ENCODE data around the gene PTMS.

Gene PTMS

GRCh38 chr12:6773590-6774351, 7.6 kb downstream of the PTMS start:
- WGBS, result 19% methylated on average over 47 of the region's 60 CpGs

GRCh38 chr12:6774499-6775062, 8.4 kb downstream of the PTMS start:
- Histone ChIP-seq H4K91ac (ENCODE audit: low read length) (no peak overlapping the region), H3K79me1 (replicated peaks; ENCODE audit: low read length, poor library complexity, severe bottlenecking) (peaks cover 3% of the 10 kb centered on the region), H3K9me3 (ENCODE audit: control insufficient read depth, low read length) (no peaks in the 10 kb centered on the region), H2BK12ac (ENCODE audit: low read length in 2 of 2) (no peak overlapping the region), H3K23ac (ENCODE audit: low read length in 2 of 2) (no peak overlapping the region), H3K4ac (ENCODE audit: low read depth in 1 of 2, low read length in 2 of 2) (no peak overlapping the region), H2BK5ac (ENCODE audit: low read depth, low read length, poor library complexity, severe bottlenecking) (no peak overlapping the region), H3K4me2 (ENCODE audit: low read length, poor library complexity, severe bottlenecking) (no peak overlapping the region), H2AFZ (ENCODE audit: low read depth, low read length) (no peak overlapping the region), H3K36me3 (ENCODE audit: control insufficient read depth in 1 of 2, insufficient read depth in 2 of 2, low read depth in 1 of 2, low read length in 2 of 2) (peaks cover 15 to 43% of the 10 kb centered on the region in 2 experiments), H3K9ac (ENCODE audit: low read length) (no peak overlapping the region), H3K4me3 (ENCODE audit: insufficient read depth in 1 of 2, low read depth in 1 of 2, low read length in 2 of 2) (no peak overlapping the region), H3K18ac (ENCODE audit: low read depth in 1 of 2, low read length in 2 of 2) (no peak overlapping the region), H3K4me1 (ENCODE audit: control insufficient read depth, insufficient read depth, low read depth, low read length) (peaks cover 26% of the 10 kb centered on the region), H2BK120ac (ENCODE audit: low read depth, low read length) (no peak overlapping the region), H3K27ac (ENCODE audit: low read length, poor library complexity, severe bottlenecking) (no peak overlapping the region), H2AK5ac (ENCODE audit: low read length, severe bottlenecking) (no peak overlapping the region), H3K14ac (ENCODE audit: low read length in 2 of 2) (no peak overlapping the region), H3K27me3 (ENCODE audit: control insufficient read depth in 1 of 2, insufficient read depth in 1 of 2, low read length in 2 of 2) (peaks cover 29 to 33% of the 10 kb centered on the region in 2 experiments), H4K8ac (ENCODE audit: low read length) (no peak overlapping the region), H2BK15ac (ENCODE audit: low read depth, poor library complexity, severe bottlenecking) (no peak overlapping the region)
- no peak for DNase-seq
- WGBS, result 95% methylated on average over 15 of the region's 15 CpGs

More at GRCh38 chr12:6773590-6774351, 7.6 kb downstream of the PTMS start:
- Histone ChIP-seq H3K27ac (ENCODE audit: low read length, poor library complexity, severe bottlenecking) (no peak overlapping the region), H4K8ac (ENCODE audit: low read length) (peak overlapping the region; percentile 62), H2BK5ac (ENCODE audit: low read depth, low read length, poor library complexity, severe bottlenecking) (no peak overlapping the region), H2AFZ (ENCODE audit: low read depth, low read length) (no peak overlapping the region), H3K27me3 (ENCODE audit: control insufficient read depth in 1 of 2, insufficient read depth in 1 of 2, low read length in 2 of 2) (peaks cover 29 to 33% of the 10 kb centered on the region in 2 experiments), H2BK120ac (ENCODE audit: low read depth, low read length) (no peak overlapping the region), H3K23ac (ENCODE audit: low read length in 2 of 2) (no peak overlapping the region), H3K4me2 (ENCODE audit: low read length, poor library complexity, severe bottlenecking) (peak overlapping the region; percentile 49), H3K9me3 (ENCODE audit: control insufficient read depth, low read length) (no peaks in the 10 kb centered on the region), H3K36me3 (ENCODE audit: control insufficient read depth in 1 of 2, insufficient read depth in 2 of 2, low read depth in 1 of 2, low read length in 2 of 2) (peaks cover 18 to 47% of the 10 kb centered on the region in 2 experiments), H2BK12ac (ENCODE audit: low read length in 2 of 2) (peak overlapping the region in 1 of 2 experiments; percentile 16), H2AK5ac (ENCODE audit: low read length, severe bottlenecking) (no peak overlapping the region), H3K18ac (ENCODE audit: low read depth in 1 of 2, low read length in 2 of 2) (peak overlapping the region in 1 of 2 experiments; percentile 13), H3K79me1 (replicated peaks; ENCODE audit: low read length, poor library complexity, severe bottlenecking) (peaks cover 6% of the 10 kb centered on the region), H3K4me3 (ENCODE audit: insufficient read depth in 1 of 2, low read depth in 1 of 2, low read length in 2 of 2) (no peak overlapping the region), H3K4ac (ENCODE audit: low read depth in 1 of 2, low read length in 2 of 2) (no peak overlapping the region), H3K14ac (ENCODE audit: low read length in 2 of 2) (peak overlapping the region in 1 of 2 experiments; percentile 44), H2BK15ac (ENCODE audit: low read depth, poor library complexity, severe bottlenecking) (no peak overlapping the region), H3K4me1 (ENCODE audit: control insufficient read depth, insufficient read depth, low read depth, low read length) (peaks cover 34% of the 10 kb centered on the region), H3K9ac (ENCODE audit: low read length) (no peak overlapping the region), H4K91ac (ENCODE audit: low read length) (no peak overlapping the region)
- DNase-seq, result no peak

- H3K79me1 ChIP-seq (replicated peaks; ENCODE audit: low read length, poor library complexity, severe bottlenecking), result no peaks in the 10 kb centered on the region
- no peaks in the 10 kb centered on the region for H3K9me3 ChIP-seq (ENCODE audit: control insufficient read depth, low read length)
- no peak for DNase-seq
- H4K8ac ChIP-seq (ENCODE audit: low read length), result no peak overlapping the region
- no peak overlapping the region for H2AK5ac ChIP-seq (ENCODE audit: low read length, severe bottlenecking)
- WGBS, result 90% methylated on average over 15 of the region's 16 CpGs
- H3K36me3 ChIP-seq (ENCODE audit: control insufficient read depth in 1 of 2, insufficient read depth in 2 of 2, low read depth in 1 of 2, low read length in 2 of 2), result peaks cover 12 to 34% of the 10 kb centered on the region in 2 experiments
- H3K4me2 ChIP-seq (ENCODE audit: low read length, poor library complexity, severe bottlenecking), result no peak overlapping the region
- no peak overlapping the region for H3K23ac ChIP-seq (ENCODE audit: low read length in 2 of 2)
- H3K4ac ChIP-seq (ENCODE audit: low read depth in 1 of 2, low read length in 2 of 2), result no peak overlapping the region
- no peak overlapping the region for H4K91ac ChIP-seq (ENCODE audit: low read length)
- no peak overlapping the region for H3K4me3 ChIP-seq (ENCODE audit: insufficient read depth in 1 of 2, low read depth in 1 of 2, low read length in 2 of 2)
- H2BK15ac ChIP-seq (ENCODE audit: low read depth, poor library complexity, severe bottlenecking), result no peak overlapping the region
- H3K14ac ChIP-seq (ENCODE audit: low read length in 2 of 2), result no peak overlapping the region
- H3K9ac ChIP-seq (ENCODE audit: low read length), result no peak overlapping the region
- peaks cover 29 to 33% of the 10 kb centered on the region in 2 experiments for H3K27me3 ChIP-seq (ENCODE audit: control insufficient read depth in 1 of 2, insufficient read depth in 1 of 2, low read length in 2 of 2)
- no peak overlapping the region for H2BK12ac ChIP-seq (ENCODE audit: low read length in 2 of 2)
- peaks cover 24% of the 10 kb centered on the region for H3K4me1 ChIP-seq (ENCODE audit: control insufficient read depth, insufficient read depth, low read depth, low read length)
- H2BK5ac ChIP-seq (ENCODE audit: low read depth, low read length, poor library complexity, severe bottlenecking), result no peak overlapping the region
- H2BK120ac ChIP-seq (ENCODE audit: low read depth, low read length), result no peak overlapping the region
- H3K27ac ChIP-seq (ENCODE audit: low read length, poor library complexity, severe bottlenecking), result no peak overlapping the region
- H3K18ac ChIP-seq (ENCODE audit: low read depth in 1 of 2, low read length in 2 of 2), result no peak overlapping the region
- no peak overlapping the region for H2AFZ ChIP-seq (ENCODE audit: low read depth, low read length)
These were observed 9.3 kb downstream of the PTMS start for GRCh38 chr12:6775185-6776174.

Measured in mesenchymal stem cell (in vitro differentiated cells and primary cell).